ENCODE results near the gene AXIN2.

The AXIN2 gene

DNA sequence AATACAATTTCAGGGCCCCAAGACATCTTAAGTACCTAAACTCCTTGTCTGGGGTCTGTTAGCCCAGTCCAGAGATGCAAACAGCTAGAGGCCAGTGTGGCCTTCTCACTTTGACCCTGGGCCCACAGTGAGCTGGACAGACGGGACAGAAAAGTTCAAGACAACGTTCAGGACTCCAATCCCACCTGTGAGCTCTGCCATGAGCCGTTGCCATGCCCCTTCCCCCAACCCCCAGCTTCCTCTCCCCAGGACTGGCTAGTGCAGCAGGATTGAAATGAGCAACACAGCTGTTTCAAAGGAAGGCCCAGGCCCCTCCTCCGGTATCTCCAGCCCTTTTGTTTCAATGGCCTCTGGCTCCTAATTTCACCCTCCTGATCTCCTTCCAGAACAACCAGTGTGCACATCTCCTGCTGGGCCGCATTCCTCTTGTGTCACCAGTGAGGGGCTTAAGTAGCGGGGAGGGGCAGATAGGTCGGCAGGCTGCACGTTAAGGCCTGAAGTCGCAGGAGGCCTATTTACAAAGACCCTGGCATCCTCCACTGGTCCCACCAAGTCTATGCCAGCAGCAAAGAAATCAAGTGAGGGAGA lies 11.3 kb downstream of the AXIN2 start:
- no peak for DNase-seq (ENCODE audit: extremely low read depth, low read depth)
- no peak overlapping the region for H3K4me3 ChIP-seq (replicated peaks; ENCODE audit: low read depth, low read length)
- TF ChIP-seq, protein P1, sequence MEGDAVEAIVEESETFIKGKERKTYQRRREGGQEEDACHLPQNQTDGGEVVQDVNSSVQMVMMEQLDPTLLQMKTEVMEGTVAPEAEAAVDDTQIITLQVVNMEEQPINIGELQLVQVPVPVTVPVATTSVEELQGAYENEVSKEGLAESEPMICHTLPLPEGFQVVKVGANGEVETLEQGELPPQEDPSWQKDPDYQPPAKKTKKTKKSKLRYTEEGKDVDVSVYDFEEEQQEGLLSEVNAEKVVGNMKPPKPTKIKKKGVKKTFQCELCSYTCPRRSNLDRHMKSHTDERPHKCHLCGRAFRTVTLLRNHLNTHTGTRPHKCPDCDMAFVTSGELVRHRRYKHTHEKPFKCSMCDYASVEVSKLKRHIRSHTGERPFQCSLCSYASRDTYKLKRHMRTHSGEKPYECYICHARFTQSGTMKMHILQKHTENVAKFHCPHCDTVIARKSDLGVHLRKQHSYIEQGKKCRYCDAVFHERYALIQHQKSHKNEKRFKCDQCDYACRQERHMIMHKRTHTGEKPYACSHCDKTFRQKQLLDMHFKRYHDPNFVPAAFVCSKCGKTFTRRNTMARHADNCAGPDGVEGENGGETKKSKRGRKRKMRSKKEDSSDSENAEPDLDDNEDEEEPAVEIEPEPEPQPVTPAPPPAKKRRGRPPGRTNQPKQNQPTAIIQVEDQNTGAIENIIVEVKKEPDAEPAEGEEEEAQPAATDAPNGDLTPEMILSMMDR (IDR thresholded peaks at IDR 0.05; ENCODE audit: low read depth, low read length, missing control alignments), result no peak

DNA sequence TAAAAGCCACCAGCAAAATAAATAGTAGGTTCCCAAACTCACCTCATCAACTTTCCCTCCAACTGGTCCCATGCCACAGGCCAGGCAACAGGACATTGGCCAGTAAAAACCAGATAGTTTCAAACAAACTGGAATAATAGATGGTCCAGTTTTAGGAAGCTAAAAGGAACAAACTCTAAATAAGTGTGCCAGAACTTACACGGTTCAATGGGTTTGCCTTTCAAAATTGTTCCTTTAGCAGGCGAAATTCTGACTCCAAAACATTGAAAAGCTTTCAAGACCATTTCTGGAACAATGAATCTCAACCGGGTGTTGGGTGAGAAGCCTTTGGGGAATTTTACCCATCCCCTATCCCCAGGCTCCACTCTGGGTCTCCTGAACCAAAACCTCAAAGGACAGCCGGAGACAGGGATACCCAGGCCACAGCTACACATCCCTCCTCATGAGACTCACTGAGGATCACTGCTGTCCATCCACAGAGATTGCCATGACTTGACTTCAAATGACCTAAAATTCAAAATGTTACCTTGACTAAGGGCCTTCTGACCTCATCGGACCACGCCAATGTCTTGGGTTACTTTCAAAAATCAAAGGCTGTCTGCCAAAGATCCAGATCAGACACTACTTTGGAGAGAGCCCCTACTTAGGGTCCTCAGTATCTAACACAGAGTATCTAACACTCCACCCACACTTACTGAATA lies 13.0 kb downstream of the AXIN2 start:
- no peak overlapping the region for H3K4me3 ChIP-seq (replicated peaks; ENCODE audit: low read depth, low read length)
- TF ChIP-seq, protein P1 (IDR thresholded peaks at IDR 0.05; ENCODE audit: low read depth, low read length, missing control alignments), result no peak
- no peak for DNase-seq (ENCODE audit: extremely low read depth, low read depth)

DNA sequence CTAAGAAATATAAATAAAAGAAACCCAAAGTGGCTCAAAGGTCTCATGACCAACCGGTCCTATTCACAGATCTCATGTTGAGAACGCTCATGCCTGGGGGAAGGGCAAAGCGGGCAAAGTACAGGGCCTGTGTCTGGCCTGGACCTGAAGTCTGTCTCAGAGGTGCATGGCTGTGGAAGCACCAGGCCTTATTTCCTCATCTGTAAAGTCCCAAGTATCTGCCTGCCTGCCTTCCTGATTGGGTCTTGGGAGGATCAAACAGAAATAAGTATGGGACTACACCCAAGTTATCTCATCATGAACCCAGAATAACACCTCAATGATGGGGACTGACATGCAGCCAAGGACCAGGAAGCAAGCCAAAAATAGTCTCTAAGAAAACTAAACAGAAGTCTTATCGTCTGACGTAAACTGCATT lies 14.2 kb downstream of the AXIN2 start:
- H3K4me3 ChIP-seq (replicated peaks; ENCODE audit: low read depth, low read length), result no peak overlapping the region
- TF ChIP-seq, protein P1 (IDR thresholded peaks at IDR 0.05; ENCODE audit: low read depth, low read length, missing control alignments), result no peak
- no peak for DNase-seq (ENCODE audit: extremely low read depth, low read depth)

DNA sequence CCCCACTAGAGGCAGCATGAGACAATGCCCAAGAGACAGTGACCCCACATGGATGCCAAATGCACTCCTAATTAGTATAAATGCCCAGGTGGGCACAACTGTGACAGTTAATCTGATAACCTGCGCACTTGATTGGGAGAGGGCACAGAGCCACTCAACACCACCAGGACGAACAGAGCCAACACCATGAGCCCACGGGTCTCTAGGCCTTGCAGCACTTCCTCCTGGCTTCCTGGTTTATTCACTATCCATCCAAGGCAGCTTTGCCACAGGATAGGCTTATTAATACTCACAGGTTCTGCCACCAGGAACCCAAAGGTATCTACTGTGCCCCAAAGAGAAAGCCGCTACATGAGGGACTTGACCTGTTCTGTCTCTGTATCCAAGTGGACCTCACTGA lies 14.9 kb downstream of the AXIN2 start:
- TF ChIP-seq, protein P1 (IDR thresholded peaks at IDR 0.05; ENCODE audit: low read depth, low read length, missing control alignments), result no peak
- DNase-seq (ENCODE audit: extremely low read depth, low read depth), result no peak
- no peak overlapping the region for H3K4me3 ChIP-seq (replicated peaks; ENCODE audit: low read depth, low read length)

DNA sequence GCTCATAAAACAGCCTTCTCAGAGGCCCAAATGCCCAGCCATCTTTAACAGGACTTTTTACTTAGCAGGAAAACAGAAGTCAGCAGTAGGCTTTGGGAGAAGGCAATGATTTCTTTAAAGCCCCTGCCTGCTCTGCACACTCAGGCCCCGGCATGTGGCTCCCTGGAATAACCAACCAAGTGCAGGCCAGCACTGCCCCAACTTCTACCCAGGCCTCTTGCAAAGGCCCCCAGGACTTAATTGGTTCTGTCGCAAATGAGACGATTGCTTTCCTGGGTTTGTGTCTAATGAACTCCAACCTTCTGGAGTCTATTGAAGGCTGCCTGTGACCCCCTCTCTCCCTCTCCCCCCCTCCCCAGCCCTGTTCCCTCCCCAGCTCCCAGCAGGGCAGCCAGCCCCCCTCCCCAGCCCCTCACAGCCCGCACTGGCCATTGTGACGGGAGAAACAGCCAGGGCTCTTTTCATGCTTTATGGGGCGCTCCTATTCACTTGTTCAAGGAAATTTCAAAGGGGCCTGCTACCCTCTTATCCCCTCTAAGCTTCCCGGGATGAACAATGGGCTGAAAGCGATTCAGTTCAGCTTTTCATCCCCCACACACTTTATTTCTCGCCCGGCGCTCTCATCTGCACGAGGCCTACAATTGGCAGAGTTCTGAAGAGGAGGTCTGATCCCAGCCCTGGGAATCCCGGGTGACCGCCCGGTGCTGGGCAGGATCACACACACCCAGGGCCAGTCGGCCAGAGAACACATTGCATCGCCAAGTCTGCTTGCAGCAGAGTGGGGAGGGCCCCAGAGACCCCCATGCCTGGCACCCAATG lies 15.5 kb downstream of the AXIN2 start:
- TF ChIP-seq, protein P1 (IDR thresholded peaks at IDR 0.05; ENCODE audit: low read depth, low read length, missing control alignments), result no peak
- no peak for DNase-seq (ENCODE audit: extremely low read depth, low read depth)
- H3K4me3 ChIP-seq (replicated peaks; ENCODE audit: low read depth, low read length), result no peak overlapping the region

DNA sequence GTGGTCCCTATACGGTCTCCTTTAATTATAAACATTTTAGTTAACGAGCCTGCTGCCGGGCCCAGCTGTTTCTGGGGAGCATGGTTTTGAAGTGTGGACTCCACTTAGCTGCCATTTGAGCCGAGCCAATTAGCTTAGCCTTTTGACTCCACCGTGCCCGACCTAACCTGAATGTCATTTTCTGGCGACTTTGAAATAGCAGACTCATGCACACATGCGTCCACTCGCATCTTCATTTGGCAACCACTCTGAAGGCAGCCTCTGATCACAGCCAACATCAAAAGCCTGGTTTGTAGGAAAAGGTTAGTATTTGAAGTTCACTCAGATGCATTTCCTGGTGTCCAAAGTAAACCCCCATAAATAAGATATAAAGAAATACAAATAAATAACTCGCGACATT lies 16.8 kb downstream of the AXIN2 start:
- no peak for DNase-seq (ENCODE audit: extremely low read depth, low read depth)
- no peak overlapping the region for H3K4me3 ChIP-seq (replicated peaks; ENCODE audit: low read depth, low read length)

More for the DNA sequence above, 16.8 kb downstream of the AXIN2 start:
- TF ChIP-seq, protein P1 (IDR thresholded peaks at IDR 0.05; ENCODE audit: low read depth, low read length, missing control alignments), result no peak

All from HFF-Myc (cell line).